Activated CD4-positive, CD25-positive, alpha-beta regulatory T cell (primary cell): Measurements from ENCODE around the gene MYH15.
"Not testable (repeated sequence)": the region's sequence is repeated elsewhere in the genome, so short reads cannot be mapped to it uniquely, and the experiment has no call there.

Experiments used
- DNase-seq, 4 experiments: peaks; one replicate each; lab custom pipeline; 2025; lab: John Stamatoyannopoulos, UW

Gene MYH15

DNA sequence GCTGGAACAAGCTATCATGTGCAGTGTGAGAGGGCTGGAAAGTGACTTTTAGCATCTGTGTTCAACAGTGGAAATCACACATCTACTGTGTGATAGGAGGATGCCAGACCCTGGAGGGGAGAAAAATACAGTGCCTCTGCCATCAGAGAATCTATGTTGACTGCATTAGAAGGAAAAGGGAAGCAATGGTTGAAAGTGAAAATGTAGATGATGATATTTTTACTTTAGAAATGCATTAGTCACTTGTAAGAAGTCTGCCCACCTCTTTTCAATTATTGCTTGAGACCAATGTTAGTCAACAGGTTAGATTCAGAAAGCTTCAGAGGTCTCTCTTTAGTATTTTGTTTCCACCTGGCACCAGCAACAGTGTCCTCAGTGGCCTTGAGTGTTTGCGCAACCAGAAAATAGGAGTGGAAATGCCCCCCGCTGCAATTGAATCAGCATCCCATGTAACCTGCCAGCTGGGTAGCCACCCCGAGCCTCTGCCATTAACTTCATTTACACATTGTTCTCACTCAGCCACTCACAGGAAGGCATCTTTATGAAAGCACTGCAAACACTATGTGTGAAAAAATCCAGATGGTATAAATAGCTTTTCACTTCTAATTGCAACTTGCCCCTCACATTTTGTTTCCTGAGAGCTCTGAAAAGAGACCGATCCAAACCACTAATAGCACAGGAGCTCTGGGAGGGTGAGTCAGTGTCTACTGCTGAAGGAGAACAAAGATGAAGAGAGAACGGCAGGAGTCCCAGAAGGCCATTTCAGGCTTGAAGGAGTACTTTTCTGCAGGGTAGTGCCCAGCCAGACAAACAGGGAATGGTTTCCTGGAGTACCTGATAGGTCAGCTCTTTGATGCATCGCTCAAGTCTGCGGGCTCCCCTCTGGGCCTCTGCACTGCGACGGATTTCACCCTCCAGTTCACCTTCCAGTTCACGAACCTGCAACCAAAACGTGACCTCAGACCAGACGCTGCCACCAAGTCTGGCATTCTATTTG lies 122.0 kb downstream of the MYH15 start:
- no peak for DNase-seq

DNA sequence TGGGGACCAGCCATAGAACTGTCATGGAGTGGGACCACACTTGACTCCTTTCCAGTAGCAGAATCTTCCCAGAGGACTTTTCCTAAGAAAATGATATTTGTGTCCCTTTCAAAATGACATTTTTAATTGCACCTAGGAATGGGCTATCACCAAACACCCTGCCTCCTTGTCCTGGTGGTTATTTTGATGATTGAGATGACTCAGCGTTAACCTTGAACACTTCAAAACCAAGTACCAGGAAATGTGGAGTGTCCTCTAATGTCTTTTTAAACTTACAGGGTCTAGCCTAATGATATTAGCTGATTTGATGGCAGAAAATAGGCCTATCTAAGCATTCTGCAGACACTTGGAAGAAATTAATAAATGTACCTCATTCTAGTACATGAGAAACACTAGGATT lies 123.3 kb downstream of the MYH15 start:
- no peak for DNase-seq

DNA sequence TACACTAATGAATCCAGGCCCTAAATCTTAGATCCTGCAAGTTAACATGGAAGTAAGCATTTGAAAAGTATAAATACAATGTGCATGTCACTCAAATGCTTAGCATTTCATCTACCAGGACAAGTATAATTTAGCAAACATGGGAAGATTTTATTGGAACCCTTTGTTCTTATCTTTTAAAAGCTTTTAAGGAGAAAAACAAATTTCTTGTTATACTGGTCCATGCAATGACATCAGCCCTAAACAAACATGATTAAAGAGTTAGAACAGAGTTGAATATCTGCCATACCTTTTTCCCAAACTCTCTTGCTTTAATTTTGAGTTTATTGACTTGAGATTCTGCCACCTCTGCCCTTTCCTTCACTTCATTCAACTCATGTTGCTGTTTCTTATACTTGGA lies 127.1 kb downstream of the MYH15 start:
- DNase-seq, result no peak

DNA sequence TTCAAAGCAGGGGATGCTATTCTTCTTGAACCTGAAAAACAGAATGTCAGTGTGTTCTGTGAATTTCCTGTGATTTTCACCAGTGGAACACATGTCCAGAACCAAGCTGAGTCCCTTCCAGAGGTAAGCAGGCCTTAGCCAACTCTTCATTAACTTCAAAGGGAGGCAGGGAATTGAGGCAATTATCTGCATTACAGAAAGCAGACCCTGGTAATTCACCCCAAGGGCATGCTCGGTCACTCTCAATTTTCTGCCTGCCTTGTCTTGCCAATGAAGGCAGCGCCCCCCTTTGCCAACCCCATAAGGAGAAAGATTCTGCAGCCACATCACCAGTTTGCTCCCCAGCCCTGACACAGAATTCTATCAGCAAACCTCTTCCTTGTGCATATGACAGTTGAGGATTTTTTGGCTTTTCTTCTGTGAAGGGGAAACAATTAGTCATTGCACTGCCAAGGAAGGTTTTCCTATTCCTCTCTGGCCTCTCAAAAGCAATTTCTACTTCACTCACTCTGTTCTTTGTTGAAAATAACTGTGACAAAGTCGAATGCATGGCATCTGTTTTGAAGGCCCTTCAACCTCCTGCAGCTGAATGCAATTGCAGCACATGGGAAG lies 128.8 kb downstream of the MYH15 start:
- DNase-seq, result no peak

DNA sequence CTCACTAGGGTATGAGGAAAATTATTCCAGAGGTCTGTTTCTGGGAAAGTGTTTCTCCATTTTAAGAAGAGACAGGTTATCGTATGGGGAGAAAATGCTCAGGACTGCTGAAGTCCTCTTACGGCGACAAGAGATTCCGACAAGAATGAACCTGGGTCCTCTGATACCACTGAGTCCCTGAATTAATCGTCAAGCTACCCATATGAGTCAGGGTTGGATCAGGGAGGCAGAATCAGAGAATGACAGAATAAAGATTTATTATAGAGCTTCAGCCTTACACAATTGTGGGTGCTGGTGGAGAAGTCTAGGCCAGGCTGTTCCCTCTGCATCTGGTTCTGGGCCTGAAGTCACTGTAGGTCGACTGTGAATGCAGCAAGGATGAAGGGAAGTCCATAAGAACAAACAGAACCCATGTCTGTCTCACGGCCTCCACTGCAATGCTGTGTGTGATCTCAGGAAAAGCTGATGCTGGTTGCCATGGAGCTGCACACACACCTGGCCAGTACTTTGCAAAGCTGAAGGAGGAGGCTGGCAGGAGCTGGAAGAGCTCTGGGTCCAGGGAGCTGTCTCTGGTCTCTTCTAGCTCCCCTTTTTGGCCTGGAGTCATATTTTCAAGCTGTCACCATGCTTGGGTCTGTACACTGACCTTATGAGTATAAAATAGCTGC lies 130.1 kb downstream of the MYH15 start:
- no peak for DNase-seq

DNA sequence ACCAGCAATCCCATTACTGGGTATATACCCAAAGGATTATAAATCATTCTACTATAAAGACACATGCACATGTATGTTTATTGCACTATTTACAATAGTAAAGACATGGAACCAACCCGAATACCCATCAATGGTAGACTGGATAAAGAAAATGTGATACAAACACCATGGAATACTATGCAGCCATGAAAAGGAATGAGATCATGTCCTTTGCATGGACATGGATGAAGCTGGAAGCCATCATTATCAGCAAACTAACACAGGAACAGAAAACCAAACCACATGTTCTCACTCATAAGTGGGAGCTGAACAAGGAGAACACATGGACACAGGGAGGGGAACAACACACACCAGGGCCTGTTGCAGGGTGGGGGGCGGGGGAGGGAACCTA lies 131.4 kb downstream of the MYH15 start:
- DNase-seq, result not testable (repeated sequence)

DNA sequence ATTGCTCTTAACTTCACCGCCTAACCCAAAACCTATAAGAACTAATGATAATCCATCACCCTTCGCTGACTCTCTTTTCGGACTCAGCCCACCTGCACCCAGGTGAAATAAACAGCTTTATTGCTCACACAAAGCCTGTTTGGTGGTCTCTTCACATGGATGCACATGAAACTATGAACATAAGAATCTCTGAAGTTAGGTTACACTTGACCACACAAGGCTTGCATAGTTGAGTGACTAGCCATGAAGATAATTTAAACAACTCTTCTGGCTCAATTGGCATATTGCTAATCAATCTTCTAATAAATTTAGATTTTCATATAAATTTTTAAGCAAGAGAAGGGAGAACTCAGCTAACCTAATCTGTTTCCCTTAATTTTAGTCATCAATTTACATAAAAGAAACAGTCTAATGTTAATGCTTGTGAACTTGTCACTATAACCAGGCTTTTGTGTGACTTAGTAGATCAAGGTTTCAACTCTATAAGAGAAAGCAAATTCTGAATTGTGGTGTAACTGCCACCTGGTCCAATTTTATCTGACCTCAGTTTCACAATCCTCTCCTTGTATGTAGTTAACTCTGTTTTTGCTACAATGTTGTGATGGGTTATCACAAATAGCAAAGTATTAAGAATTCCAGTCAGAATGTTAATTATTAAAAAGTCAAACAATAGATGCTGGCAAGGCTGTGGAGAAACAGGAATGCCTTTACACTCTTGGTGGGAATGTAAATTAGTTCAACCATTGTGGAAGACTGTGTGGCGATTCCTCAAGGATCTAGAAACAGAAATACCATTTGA lies 132.0 kb downstream of the MYH15 start:
- no peak for DNase-seq

DNA sequence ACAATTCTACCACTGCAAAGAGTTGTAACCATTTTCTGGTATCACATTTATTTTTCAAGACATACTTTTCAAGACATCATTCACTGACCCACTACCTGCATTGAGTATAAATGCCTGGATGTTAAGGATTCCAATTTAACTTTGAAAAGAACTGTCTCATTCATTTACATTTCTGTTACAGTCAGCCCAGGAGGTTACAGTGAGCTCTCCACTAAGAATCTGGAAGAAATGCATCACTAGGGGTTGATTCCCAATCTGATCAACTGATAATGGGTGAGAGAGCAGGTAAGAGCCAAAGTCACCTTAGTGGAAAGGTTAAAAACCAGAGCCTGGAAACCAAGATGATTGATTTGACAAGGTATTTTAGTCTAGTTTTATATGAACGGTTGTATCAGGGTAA lies 133.0 kb downstream of the MYH15 start:
- no peak for DNase-seq

DNA sequence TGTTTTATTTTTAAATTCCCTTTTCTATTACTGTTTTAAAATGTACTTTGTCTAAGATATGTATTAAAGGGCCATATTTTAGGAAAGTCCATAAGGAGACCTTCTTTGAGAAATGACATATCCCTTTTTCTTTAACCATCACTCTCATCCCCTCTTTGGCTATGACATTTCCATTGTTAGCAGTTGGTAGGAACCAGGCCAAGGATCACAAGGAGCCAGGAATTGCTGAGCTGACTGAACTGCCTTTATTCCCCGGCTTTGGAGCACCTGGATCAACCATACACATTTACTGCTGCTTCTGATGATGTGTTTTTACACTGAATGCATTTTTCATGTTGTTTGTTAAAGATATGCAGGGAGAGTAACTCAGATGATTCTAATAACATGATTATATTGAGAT lies 134.4 kb downstream of the MYH15 start:
- DNase-seq, result no peak

DNA sequence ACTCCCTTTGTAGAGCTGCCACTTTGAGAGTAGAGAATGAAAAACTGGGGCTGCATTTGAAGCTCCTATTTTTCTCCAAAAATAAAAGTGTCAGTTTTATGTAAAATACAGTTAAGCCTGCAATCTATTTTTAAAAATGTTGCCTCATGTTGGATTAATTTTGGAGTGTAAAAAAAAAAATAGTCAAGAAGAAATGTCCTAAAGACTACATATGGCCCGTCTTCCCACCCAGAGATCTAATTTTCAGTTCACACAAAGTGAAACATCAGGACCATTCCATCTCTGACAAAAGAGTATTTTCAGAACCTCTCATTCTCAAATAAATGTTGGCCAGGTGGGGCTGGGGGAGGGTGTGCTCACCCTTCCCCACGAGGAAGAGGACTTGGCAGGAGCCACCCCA lies 151.4 kb downstream of the MYH15 start:
- DNase-seq, result no peak

DNA sequence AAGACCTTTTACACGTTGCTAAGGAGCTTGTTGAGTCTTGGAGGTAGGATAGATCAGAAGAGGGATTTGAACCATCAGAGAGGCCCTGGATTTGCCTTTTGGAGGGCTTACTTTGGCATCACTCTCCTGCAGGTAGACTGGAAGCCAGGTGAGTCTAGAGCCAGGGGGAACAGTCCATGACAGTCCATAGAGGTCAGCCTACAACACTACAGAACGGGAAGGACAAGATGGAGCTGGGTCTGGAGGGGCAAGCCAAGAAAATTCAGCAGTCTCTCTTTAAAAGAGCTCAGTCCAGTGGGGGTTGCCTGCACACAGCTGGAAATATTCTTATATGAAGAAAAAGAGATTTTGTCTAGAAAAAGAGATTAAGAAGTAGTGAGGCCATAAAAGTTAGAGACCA lies 153.4 kb downstream of the MYH15 start:
- DNase-seq, result no peak

DNA sequence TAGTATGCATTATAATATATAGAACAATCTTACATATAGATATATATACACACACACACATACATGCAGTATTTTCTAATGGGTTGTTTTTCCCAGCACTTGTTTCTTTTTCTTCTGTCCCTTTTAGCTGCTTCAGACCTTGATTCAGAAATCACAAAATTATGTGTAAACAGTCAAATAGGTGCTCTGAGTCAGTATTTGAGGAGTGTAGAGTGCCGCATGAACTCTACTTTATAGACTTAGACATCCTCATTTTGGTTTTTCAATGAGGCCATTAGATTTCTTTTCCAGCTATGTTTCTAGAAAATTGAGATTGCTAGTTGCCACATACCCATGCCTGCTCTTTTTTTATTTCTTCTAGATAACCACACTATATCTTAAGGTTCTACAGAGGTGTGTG lies 155.8 kb downstream of the MYH15 start:
- no peak for DNase-seq

DNA sequence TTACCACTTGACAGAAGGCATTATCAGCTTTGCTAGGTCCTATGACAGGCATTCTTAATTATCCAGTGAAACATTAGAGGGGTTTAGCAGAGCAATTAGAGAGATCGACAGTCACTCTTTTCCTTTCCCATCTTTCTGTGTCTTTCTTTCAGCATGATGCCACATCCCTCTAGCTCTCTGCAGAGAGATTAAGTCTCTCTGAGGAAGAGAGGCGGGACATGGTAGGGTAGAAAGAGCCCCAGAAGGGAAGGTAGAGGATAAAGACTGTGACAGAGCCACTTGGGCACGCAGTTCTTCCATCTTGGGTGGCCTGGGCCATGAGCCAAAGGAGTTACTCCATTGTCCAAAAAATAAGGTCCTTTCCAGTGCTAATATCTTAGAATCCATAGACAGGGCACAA lies 158.2 kb downstream of the MYH15 start:
- no peak for DNase-seq

DNA sequence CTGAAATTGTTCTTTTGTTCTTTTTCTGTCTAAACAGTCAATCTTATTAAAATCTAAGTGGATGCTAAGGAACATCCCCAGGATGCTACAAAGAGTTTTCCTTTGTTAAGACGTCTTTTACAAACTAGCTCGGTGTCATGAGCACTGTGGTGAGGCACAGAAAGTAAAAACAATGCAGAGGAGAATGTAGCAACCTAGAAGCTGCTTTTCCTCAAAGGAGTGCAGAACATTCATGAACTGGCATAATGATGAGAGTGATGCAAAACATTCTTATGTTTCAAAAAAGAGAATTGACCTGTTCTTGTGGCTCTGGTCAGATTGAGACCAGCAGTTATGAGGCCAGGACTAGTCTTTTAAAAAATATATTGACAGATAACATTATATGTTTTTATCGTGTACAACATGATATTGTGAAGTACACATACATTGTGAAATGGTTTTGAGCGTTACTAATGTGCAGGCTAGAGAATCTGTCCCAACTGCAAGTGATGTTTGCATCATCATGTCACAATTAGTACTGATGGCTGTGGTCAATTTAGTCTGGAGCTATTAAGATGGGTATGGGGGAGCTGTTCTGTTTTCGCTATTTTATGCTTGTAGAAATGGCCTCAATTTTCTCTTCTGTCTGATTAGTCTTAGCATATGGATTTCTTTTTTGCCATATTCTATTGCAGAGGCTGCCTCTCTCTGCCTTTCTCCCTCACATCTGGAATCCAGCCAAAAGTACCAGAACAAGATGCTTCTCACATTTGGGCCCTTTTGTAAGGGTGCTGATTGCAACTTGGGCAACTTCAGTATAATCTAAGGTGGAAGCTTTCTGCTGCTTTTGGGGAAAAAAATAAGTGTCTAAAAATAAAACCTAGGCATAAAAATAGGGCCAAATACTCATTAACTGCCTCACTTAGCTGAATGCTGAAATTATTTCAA lies 163.8 kb downstream of the MYH15 start:
- DNase-seq, result no peak

DNA sequence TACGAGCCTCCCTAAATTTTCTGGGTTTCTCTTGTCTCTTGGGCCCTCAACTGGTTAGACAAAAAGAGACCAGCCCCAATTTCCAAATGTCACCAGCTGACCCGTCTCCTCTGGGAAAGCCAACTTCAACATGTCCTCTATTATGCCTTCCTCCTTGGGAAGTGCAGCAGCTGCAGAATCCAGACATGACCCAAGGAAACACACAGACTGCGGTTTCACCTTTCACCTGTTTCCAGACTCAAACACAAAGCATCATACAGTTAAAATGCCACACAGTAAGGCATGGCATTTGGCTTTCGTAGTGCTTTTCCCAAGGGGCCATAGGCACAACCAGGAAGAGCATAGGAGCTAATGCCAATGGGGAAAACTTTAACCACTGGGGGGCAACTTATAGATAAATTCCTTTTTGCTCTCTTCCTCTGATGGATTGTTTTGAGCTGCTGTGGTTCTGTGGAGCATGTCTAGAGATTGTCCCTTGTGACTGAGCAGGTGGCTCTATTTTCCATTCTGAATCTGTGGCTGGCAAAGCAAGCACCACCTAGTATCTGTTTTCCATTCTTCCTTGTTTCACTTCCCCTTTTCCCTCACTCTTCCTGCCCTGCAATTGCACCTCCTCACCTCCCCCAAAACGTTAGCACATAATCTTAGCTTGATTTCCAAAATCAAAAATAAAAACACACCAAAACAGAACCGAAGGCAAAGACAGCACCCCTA lies 164.7 kb downstream of the MYH15 start:
- DNase-seq, result no peak

DNA sequence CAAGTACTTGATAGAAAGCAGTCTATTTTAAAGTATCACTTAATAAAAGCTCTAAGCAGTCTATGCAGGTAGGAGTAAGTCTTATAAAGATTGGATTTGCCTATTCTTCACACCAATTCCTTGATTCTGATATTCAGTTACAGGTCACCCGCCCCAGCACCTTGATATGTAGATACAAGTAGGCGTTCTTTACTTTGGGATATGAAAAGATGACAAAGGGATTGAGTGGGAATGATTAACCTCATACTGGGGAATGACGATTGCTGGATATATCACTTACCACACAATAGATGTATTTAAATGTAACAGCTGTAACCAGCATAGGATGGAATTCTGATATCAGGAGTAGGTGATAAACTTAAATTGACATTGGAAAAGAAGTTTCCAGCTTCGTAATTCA lies 166.9 kb downstream of the MYH15 start:
- DNase-seq, result no peak

DNA sequence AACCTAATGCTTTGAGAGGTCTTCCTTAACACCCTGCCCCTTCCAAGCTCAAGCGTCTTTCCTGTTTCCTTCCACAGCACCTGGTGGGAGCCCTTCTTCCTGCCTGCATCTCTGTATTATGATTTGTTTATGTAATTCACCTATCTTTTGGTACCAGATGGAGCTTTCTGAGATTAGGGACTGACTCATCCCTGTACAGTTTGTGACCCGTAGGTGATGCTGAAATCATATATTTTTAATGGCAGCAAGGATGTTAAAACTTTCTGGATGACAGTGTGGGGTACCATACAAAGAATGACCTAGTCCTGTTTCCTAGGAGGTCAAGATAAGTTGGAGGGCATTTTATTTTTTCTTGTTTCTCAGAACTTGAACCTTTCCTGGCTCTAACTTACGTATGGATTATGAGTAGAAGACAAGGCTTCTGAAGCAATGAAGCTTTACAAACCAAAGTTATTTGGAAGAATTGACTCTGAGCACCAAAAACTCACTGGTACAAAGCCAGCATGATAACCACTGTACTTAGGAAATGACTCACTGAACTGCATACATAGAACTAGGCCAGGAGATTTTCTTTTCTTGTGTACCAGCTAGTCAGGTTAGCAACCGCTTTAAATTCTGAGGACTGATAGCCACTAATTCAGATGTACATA lies 167.4 kb downstream of the MYH15 start:
- no peak for DNase-seq

DNA sequence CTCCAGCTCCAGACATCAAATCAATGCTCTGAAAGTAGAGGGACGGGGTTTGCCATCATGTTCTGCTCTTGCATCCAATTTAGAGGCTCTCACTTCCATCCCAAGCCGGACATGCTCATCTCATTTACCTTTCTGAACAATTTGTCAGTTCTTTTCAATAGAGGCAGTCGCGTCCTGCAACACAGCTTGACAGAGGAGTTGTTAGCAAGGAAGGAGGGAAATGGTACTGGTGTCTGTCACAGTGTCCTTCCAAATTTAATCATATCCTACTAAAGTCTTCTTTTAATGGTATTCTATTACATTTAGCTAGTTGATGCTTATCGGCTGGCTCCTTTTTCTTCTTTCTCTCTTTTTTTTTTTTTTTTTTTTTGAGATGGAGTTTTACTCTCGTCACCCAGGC lies 168.5 kb downstream of the MYH15 start:
- no peak for DNase-seq

DNA sequence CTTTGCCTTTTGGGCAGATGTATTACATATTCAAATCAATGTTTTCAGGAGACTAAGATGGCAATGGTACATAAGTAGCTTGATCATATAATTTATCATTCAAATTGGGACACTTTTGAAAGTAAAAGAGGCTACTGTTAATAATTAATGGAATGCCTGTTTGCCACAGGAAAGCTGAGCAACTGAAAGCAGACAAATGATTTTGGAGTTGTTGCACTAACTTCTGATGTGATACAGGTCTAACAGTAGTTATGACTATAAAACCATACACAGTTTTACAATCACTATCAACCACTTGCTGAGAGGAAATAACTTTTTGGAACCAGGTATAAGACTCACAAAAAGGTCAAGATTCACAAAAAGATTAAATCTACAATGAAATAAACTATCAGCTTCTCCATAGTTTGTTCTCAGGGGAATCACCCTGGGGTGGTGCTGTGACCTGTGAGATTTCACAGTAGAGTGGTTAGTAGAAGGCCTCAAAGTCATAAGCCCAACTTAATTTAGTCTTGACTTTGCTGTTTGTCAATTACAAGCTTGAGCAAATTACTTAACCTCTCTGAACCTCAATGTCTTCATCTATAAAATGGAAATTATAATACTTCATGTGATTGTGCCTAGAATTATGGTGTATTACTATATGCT lies 171.4 kb downstream of the MYH15 start:
- no peak for DNase-seq
